NCI-H2196 treated with DMSO at 0.1 percent for 48 hours (cell line): ENCODE results near the gene CACNA1S.

Experiments
- DNase-seq: peaks from one replicate; lab custom pipeline; 2025; ENCODE audit not compliant: unreplicated experiment; lab: John Stamatoyannopoulos, UW

Gene CACNA1S

DNA sequence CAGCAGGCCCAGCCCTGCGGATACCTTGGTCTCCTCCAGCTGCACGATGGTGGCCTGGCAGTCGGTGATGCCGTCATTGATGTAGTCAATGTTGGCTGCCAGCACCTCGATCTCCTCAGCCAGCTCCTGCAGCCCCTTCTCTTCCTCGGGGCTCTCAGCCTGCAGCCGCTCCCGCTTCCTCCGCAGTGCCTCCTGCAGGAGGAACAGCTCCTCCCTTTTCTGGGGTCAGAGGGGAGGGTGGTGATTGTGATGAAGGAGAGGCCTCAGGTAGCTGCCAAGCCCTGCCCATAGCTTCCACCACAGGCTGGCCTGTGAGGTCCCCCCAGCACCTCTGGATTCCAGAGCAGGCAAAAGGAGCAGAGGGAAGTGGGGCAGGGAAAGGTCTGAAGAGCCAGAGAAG is 122.1 kb downstream of the CACNA1S start:
- DNase-seq = no peak
